Measurements from ENCODE around the gene SREK1IP1. TPM values are rescaled to one million over a fixed set of nuclear protein-coding genes. Genes with fewer than 3 reads are reported as not detected.
"Not testable (repeated sequence)": the region's sequence is repeated elsewhere in the genome, so short reads cannot be mapped to it uniquely, and the experiment has no call there.

Gene SREK1IP1
- total RNA-seq, 3 donors from 2014 or later (not counting 1 experiment from before 2014, with no cell fraction given), result 20.2 to 28.0 (median 24.4) TPM

- H3K9me3 ChIP-seq (ENCODE audit: control insufficient read depth, insufficient read depth, low read length), result no peaks in the 10 kb centered on the region
- Mint-ChIP-seq H3K4me1 (no peaks in the 10 kb centered on the region), H3K27ac (no peak overlapping the region), H3K36me3 (peaks cover 15% of the 10 kb centered on the region), H3K9me3 (no peaks in the 10 kb centered on the region), H3K27me3 (ENCODE audit: low read depth in 2 of 2) (no peaks in the 10 kb centered on the region), H3K4me3 (no peak overlapping the region)
- 96% methylated on average over 3 of the region's 3 CpGs for WGBS (ENCODE audit: insufficient coverage)
- H3K4me3 ChIP-seq (ENCODE audit: low read length), result no peak overlapping the region
- no peaks in the 10 kb centered on the region for H3K4me1 ChIP-seq (ENCODE audit: control insufficient read depth, insufficient read depth, low read length)
- H3K36me3 ChIP-seq (ENCODE audit: control insufficient read depth, insufficient read depth, low read length), result peaks cover 19% of the 10 kb centered on the region
- no peak overlapping the region for H3K27ac ChIP-seq (ENCODE audit: low read length)
- TF ChIP-seq CTCF (IDR thresholded peaks at IDR 0.05), result no peak
- intact Hi-C loops (cut with micrococcal nuclease), result no loop called here
- DNase-seq (no peak), ATAC-seq (no peak)
- no peaks in the 10 kb centered on the region for H3K27me3 ChIP-seq (ENCODE audit: control insufficient read depth, insufficient read depth, low read length)
These were observed 45.9 kb downstream of the SREK1IP1 start for GRCh38 chr5:64722588-64722987.

GRCh38 chr5:64714495-64714894 lies 54.0 kb downstream of the SREK1IP1 start:
- H3K9me3 Mint-ChIP-seq; H3K4me3 ChIP-seq (ENCODE audit: low read length); H3K27ac ChIP-seq (ENCODE audit: low read length); H3K4me1 Mint-ChIP-seq; H3K36me3 Mint-ChIP-seq; H3K36me3 ChIP-seq (ENCODE audit: control insufficient read depth, insufficient read depth, low read length); H3K27me3 ChIP-seq (ENCODE audit: control insufficient read depth, insufficient read depth, low read length); DNase-seq; H3K27me3 Mint-ChIP-seq (ENCODE audit: low read depth in 2 of 2); H3K4me3 Mint-ChIP-seq; ATAC-seq; H3K4me1 ChIP-seq (ENCODE audit: control insufficient read depth, insufficient read depth, low read length); intact Hi-C loops (cut with micrococcal nuclease); H3K9me3 ChIP-seq (ENCODE audit: control insufficient read depth, insufficient read depth, low read length); H3K27ac Mint-ChIP-seq: not testable (repeated sequence)
- WGBS (ENCODE audit: insufficient coverage), result 97% methylated on average over 6 of the region's 16 CpGs

GRCh38 chr5:64707191-64707590 lies 61.3 kb downstream of the SREK1IP1 start:
- Histone ChIP-seq H3K36me3 (ENCODE audit: control insufficient read depth, insufficient read depth, low read length) (no peaks in the 10 kb centered on the region), H3K27ac (ENCODE audit: low read length) (no peak overlapping the region), H3K27me3 (ENCODE audit: control insufficient read depth, insufficient read depth, low read length) (peaks cover 8% of the 10 kb centered on the region), H3K4me1 (ENCODE audit: control insufficient read depth, insufficient read depth, low read length) (no peaks in the 10 kb centered on the region), H3K4me3 (ENCODE audit: low read length) (no peak overlapping the region), H3K9me3 (ENCODE audit: control insufficient read depth, insufficient read depth, low read length) (no peaks in the 10 kb centered on the region)
- no peak for TF ChIP-seq CTCF (IDR thresholded peaks at IDR 0.05)
- DNase-seq (no peak), ATAC-seq (no peak)
- H3K36me3 Mint-ChIP-seq, result no peaks in the 10 kb centered on the region
- no peak overlapping the region for H3K27ac Mint-ChIP-seq
- peaks cover 5 to 11% of the 10 kb centered on the region in 2 donors for H3K27me3 Mint-ChIP-seq (ENCODE audit: low read depth in 2 of 2)
- H3K4me1 Mint-ChIP-seq, result no peaks in the 10 kb centered on the region
- no peaks in the 10 kb centered on the region for H3K9me3 Mint-ChIP-seq
- H3K4me3 Mint-ChIP-seq, result no peak overlapping the region
- WGBS (ENCODE audit: insufficient coverage), result 100% methylated on average over 1 of the region's 2 CpGs
- intact Hi-C loops (cut with micrococcal nuclease), result no loop called here

GRCh38 chr5:64706074-64706473 lies 62.4 kb downstream of the SREK1IP1 start:
- H3K9me3 Mint-ChIP-seq; H3K4me3 ChIP-seq (ENCODE audit: low read length); H3K27me3 ChIP-seq (ENCODE audit: control insufficient read depth, insufficient read depth, low read length); H3K4me3 Mint-ChIP-seq; H3K36me3 Mint-ChIP-seq; ATAC-seq; DNase-seq; H3K27ac ChIP-seq (ENCODE audit: low read length); H3K27ac Mint-ChIP-seq; H3K4me1 ChIP-seq (ENCODE audit: control insufficient read depth, insufficient read depth, low read length); H3K4me1 Mint-ChIP-seq; H3K9me3 ChIP-seq (ENCODE audit: control insufficient read depth, insufficient read depth, low read length); H3K36me3 ChIP-seq (ENCODE audit: control insufficient read depth, insufficient read depth, low read length); intact Hi-C loops (cut with micrococcal nuclease): not testable (repeated sequence)
- WGBS (ENCODE audit: insufficient coverage), result 47% methylated on average over 2 of the region's 2 CpGs
- peaks cover 5 to 11% of the 10 kb centered on the region in 2 donors for H3K27me3 Mint-ChIP-seq (ENCODE audit: low read depth in 2 of 2)
